ENCODE results near the gene TEX13C. TPM values are rescaled to one million over a fixed set of nuclear protein-coding genes. Genes with fewer than 3 reads are reported as not detected.

The TEX13C gene
- total RNA-seq, 1 experiment from 2014 or later: not detected

GRCh38 chrX:125374169-125374568, 54.5 kb downstream of the TEX13C start:
- Histone ChIP-seq H3K4me3 (no peak overlapping the region), H3K36me3 (no peaks in the 10 kb centered on the region), H3K27me3 (no peaks in the 10 kb centered on the region), H3K9me3 (no peaks in the 10 kb centered on the region)
- DNase-seq: no peak

Data from MG63 (cell line).